Stomach (tissue), 9 donors: ENCODE measurements around the gene RAD9B. TPM values are rescaled to one million over a fixed set of nuclear protein-coding genes. Genes with fewer than 3 reads are reported as not detected.
"Not testable (repeated sequence)": the region's sequence is repeated elsewhere in the genome, so short reads cannot be mapped to it uniquely, and the experiment has no call there.

Experiments
- DNase-seq, 2 donors: peaks; one replicate each; pipeline versions ENCODE4 v3.0.0 to v3.0.0-alpha.2; 2013 to 2019
- H3K27ac ChIP-seq, 5 donors: fragments of 200-600 bp in 4 of 5; sonication (generic) in 4 of 5; one replicate each; pipeline ENCODE4 v1.5.1; 2013 to 2019; ENCODE audit warnings: mild to moderate bottlenecking in 1 of 5, moderate library complexity in 1 of 5
- H3K27me3 ChIP-seq, 3 donors: fragments of 200-600 bp; sonication (generic); one replicate each; pipeline ENCODE4 v1.5.1; 2017 to 2019; ENCODE audit warnings: mixed run types in 1 of 3
- H3K36me3 ChIP-seq, 4 donors: fragments of 200-600 bp; sonication (generic); 1 replicate in 3 of 4; 2 replicates in 1 of 4; pipeline ENCODE4 v1.5.1; 2016 to 2019
- H3K4me1 ChIP-seq, 4 donors: fragments of 200-600 bp; sonication (generic); one replicate each; pipeline ENCODE4 v1.5.1; 2016 to 2019
- H3K4me3 ChIP-seq, 4 donors: fragments of 200-600 bp; sonication (generic) in 3 of 4; one replicate each; pipeline ENCODE4 v1.5.1; 2016 to 2019; ENCODE audit warnings: mild to moderate bottlenecking in 1 of 4
- H3K9me3 ChIP-seq, 4 donors: fragments of 200-600 bp; sonication (generic); one replicate each; pipeline ENCODE4 v1.5.1; 2016 to 2019
- CTCF ChIP-seq, 7 experiments: fragments of 450-650 bp in 4 of 7; fragments of 200-600 bp in 3 of 7; sonication (generic) in 3 of 7; IDR thresholded peaks; one replicate each; pipeline ENCODE4 v1.5.1; 2016 to 2019; ENCODE audit warnings: antibody characterized with exemption in 7 of 7, control low read depth in 2 of 7, mild to moderate bottlenecking in 1 of 7
- EP300 ChIP-seq: sonication (generic); formaldehyde crosslinking; IDR thresholded peaks from one replicate; pipeline ENCODE4 v1.6.1; 2017; ENCODE audit warnings: antibody characterized with exemption
- POLR2A ChIP-seq, 4 donors: fragments of 450-650 bp; IDR thresholded peaks; one replicate each; pipeline ENCODE4 v1.6.1; 2016; ENCODE audit warnings: antibody characterized with exemption in 4 of 4, control low read depth in 2 of 4, mild to moderate bottlenecking in 1 of 4, moderate library complexity in 1 of 4
- POLR2AphosphoS5 ChIP-seq, 3 donors: sonication (generic); formaldehyde crosslinking; IDR thresholded peaks; one replicate each; pipeline ENCODE4 v1.6.1; 2016; ENCODE audit warnings: antibody characterized with exemption in 3 of 3
- WGBS, 5 donors: extraction: QIAGEN DNeasy Blood & Tissue Kit in 3 of 5; methylation state at CpG; one replicate each; pipeline versions ENCODE4 v1.1.5 to v1.1.7; 2013 to 2018; 5-methylcytosine and 5-hydroxymethylcytosine counted together
- intact Hi-C: fragments of 100-400 bp; cut with DNase I; formaldehyde crosslinking; loops from one replicate; pipeline ENCODE4 v1.15.1; 2023; ENCODE audit warnings: low total_unique reads
- polyA plus RNA-seq, 3 donors: library from polyadenylated mRNA; stranded (reverse); fragments of 200-250 nt; gene quantifications; one replicate each; pipeline ENCODE4 v1.2.3, GENCODE V29; 2013
- total RNA-seq, 5 donors: library from RNA; depleted of rRNA; stranded (reverse); fragments of >200 nt; gene quantifications; one replicate each; pipeline versions ENCODE4 v1.1.0 to v1.2.3, GENCODE V29; 2014 to 2016
- donor health status: healthy with polysubstance abuse.
- donor health status: Bipolar disorder and iron deficiency.
- donor health status: healthy.

The RAD9B gene
- total and polyA plus RNA-seq, 8 donors, result 0.23 to 0.73 (median 0.31) TPM; not detected in 3

DNA sequence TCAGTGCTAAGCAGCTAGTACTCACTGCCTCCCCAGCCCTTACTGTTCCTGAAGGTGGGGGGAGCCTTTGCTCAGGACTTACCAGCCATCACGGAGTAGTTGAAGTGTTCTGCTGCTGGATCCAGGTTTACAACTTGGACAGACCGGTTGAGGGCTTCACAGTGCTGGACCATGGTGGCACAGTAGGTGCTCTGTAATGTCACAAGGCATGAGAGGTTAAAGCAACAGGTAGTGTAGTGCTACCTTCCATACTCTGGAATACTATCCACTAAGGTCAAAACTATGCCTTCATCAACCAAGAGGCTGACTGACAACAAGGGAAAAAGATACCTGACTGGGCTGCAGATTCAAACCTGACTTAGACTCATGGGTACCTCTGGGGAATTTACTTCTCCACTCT lies 37.1 kb upstream of the RAD9B start:
- no peaks in the 10 kb centered on the region for H3K9me3 ChIP-seq
- peaks cover 6 to 51% (median 47%) of the 10 kb centered on the region in 4 donors for H3K36me3 ChIP-seq
- DNase-seq, result no peak
- WGBS, 5 donors, result 88 to 96% (median 94%) methylated on average over 2 of the region's 2 CpGs
- H3K4me3 ChIP-seq, result no peak overlapping the region
- no peak overlapping the region for H3K27ac ChIP-seq
- peaks cover 16 to 35% (median 34%) of the 10 kb centered on the region in 4 donors for H3K4me1 ChIP-seq
- intact Hi-C loops, result no loop called here
- no peaks in the 10 kb centered on the region for H3K27me3 ChIP-seq
- TF ChIP-seq EP300 (no peak), POLR2AphosphoS5 (IDR thresholded peaks at IDR 0.05) (no peak), CTCF (IDR thresholded peaks at IDR 0.05) (no peak), POLR2A (IDR thresholded peaks at IDR 0.05) (no peak)

DNA sequence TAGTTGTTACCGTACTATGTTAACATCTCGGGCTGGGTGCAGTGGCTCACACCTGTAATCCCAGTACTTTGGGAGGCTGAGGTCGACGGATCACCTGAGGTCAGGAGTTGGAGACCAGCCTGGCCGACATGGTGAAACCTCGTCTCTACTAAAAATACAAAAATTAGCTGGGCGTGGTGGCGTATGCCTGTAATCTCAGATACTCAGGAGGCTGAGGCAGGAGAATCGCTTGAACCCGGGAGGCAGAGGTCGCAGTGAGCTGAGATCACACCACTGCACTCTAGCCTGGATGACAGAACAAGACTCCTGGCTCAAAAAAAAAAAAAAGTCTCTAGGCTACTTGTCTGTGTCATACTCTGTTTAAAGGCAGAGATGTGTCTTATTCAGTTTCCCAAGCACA lies 36.4 kb upstream of the RAD9B start:
- H3K9me3 ChIP-seq, intact Hi-C loops, H3K27ac ChIP-seq, H3K27me3 ChIP-seq, H3K4me3 ChIP-seq, DNase-seq: not testable (repeated sequence)
- peaks cover 16 to 38% (median 34%) of the 10 kb centered on the region in 4 donors for H3K4me1 ChIP-seq
- WGBS, 5 donors, result 77 to 87% (median 82%) methylated on average over 11 of the region's 11 CpGs
- H3K36me3 ChIP-seq, result peaks cover 0 to 44% (median 40%) of the 10 kb centered on the region in 4 donors

DNA sequence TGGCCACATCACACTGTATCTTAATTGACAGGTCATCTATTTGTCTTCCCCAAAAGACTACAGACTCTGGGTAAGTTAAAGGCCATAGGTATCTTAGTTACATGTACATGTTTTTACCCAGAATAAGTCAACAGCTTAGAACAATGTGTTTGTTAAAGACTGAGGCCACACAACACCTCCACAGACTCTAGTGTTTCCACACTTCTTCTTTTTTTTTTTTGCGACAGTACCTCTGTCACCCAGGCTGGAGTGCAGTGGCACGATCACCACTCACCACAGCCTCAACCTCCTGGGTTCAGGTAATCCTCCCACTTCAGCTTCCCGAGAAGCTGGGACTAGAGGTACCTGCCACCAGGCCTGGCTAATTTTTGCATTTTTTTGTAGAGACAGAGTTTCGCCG lies 35.3 kb upstream of the RAD9B start:
- H3K9me3 ChIP-seq, result no peaks in the 10 kb centered on the region
- H3K4me3 ChIP-seq, result peak overlapping the region; percentile 66 to 80 (median 74)
- intact Hi-C loops, result no loop called here
- TF ChIP-seq EP300, result no peak
- no peak for TF ChIP-seq CTCF (IDR thresholded peaks at IDR 0.05)
- no peak for TF ChIP-seq POLR2A (IDR thresholded peaks at IDR 0.05)
- TF ChIP-seq POLR2AphosphoS5 (IDR thresholded peaks at IDR 0.05), result no peak
- no peak for DNase-seq
- H3K4me1 ChIP-seq, result peaks cover 16 to 38% (median 34%) of the 10 kb centered on the region in 4 donors
- WGBS, 5 donors, result 50 to 68% (median 60%) methylated on average over 5 of the region's 5 CpGs
- H3K36me3 ChIP-seq, result peaks cover 0 to 36% (median 32%) of the 10 kb centered on the region in 4 donors
- H3K27me3 ChIP-seq, result no peaks in the 10 kb centered on the region
- peak overlapping the region in 1 of 5 donors; percentile 95 for H3K27ac ChIP-seq

GRCh38 chr12:110467847-110468213 lies 34.3 kb upstream of the RAD9B start:
- Histone ChIP-seq H3K27ac (peak overlapping the region; percentile 71 to 96 (median 93)), H3K4me3 (peak overlapping the region; percentile 66 to 80 (median 74)), H3K27me3 (no peaks in the 10 kb centered on the region), H3K36me3 (peaks cover 0 to 26% (median 22%) of the 10 kb centered on the region in 4 donors), H3K4me1 (peaks cover 16 to 38% (median 34%) of the 10 kb centered on the region in 4 donors), H3K9me3 (no peaks in the 10 kb centered on the region)
- 0 to 1% (median 0%) methylated on average over 15 of the region's 15 CpGs for WGBS, 5 donors
- DNase-seq, result no peak
- TF ChIP-seq EP300 (no peak), CTCF (IDR thresholded peaks at IDR 0.05) (no peak), POLR2AphosphoS5 (IDR thresholded peaks at IDR 0.05) (no peak), POLR2A (IDR thresholded peaks at IDR 0.05) (no peak)
- intact Hi-C loops, result no loop called here

DNA sequence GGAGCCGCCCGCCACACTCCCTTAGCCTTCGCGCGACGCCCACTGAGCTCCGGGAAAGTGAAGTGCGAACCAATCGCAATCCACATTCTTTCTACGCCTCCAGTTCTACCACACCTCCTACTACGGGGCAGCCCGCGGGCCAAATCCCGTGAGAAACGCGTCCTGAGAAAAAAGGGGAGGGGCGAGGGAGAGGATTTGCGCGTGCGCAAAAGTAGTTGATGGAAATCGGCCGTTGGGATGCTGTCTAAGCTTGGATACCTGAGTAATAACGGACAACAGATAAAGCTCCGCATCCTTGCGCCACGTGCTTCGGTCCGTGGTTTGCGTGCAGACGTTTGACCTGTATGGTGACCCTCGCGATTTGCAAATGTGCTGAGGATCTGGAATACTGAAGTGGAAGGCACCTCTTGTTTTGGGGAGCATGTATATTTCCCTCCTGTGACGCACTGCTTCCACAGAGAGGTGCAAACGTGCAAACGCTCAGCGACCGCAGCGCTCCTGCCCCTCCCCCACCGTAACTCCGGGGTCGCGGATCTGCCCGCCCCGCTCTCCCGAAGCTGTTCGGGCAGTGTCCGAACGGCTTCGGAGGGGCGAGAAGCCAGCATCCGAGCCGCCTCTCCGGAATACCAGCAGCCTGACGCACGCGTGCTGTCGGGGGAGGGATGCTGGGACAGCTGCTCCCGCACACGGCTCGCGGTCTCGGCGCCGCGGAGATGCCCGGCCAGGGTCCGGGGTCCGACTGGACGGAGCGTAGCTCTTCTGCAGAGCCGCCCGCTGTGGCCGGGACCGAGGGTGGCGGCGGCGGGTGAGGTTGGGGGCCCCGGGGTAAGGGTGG lies 33.7 kb upstream of the RAD9B start, which contains the start of the genes FAM216A and GPN3:
Gene FAM216A, plus strand, starts transcription at position 632 of the 835 bp plus-strand sequence. Its CDS starts 31 bp downstream, at position 663.
Gene GPN3, minus strand, starts transcription at position 44 of the 835 bp plus-strand sequence. CDS start 54 bp downstream, outside the sequence.
- Histone ChIP-seq H3K27me3 (no peaks in the 10 kb centered on the region), H3K36me3 (peaks cover 0 to 20% (median 17%) of the 10 kb centered on the region in 4 donors), H3K4me3 (peak within 1 kb of the TSS; percentile 66 to 80 (median 74)), H3K9me3 (no peaks in the 10 kb centered on the region), H3K4me1 (peaks cover 16 to 38% (median 34%) of the 10 kb centered on the region in 4 donors), H3K27ac (peak within 1 kb of the TSS; percentile 75 to 96 (median 93))
- TF ChIP-seq EP300, result no peak
- TF ChIP-seq POLR2A (IDR thresholded peaks at IDR 0.05), result peak in 2 of 4 donors; percentile 71 to 82
- TF ChIP-seq CTCF (IDR thresholded peaks at IDR 0.05), result no peak
- peak; percentile 95 to 98 (median 98) for TF ChIP-seq POLR2AphosphoS5 (IDR thresholded peaks at IDR 0.05)
- intact Hi-C loops, result no loop called here
- DNase-seq, result peak; percentile 96 to 99
- 0 to 1% (median 0%) methylated on average over 34 to 78 of the region's 78 CpGs for WGBS, 5 donors
